GM12892 (cell line): Measurements from ENCODE around the gene MARK3.

Experiments used
- POLR2A ChIP-seq: IDR thresholded peaks from 2 replicates; pipeline ENCODE4 v1.6.1; 2011; ENCODE audit warnings: low read depth, low read length, control low read depth
- POLR2AphosphoS5 ChIP-seq: IDR thresholded peaks from 2 replicates; pipeline ENCODE4 v1.6.1; 2011; ENCODE audit warnings: low read depth, low read length, control low read depth

GRCh38 chr14:103336191-103336590, 49.0 kb upstream of the MARK3 start:
- TF ChIP-seq POLR2AphosphoS5 (no peak), POLR2A (no peak)
